GM18519 (cell line): Measurements from ENCODE around the gene LIF.
"Not testable (repeated sequence)": the region's sequence is repeated elsewhere in the genome, so short reads cannot be mapped to it uniquely, and the experiment has no call there.

Experiments used
- ATAC-seq: cut with Tn5 transposase; IDR thresholded peaks from one replicate; pipeline ENCODE4 v1.9.1; 2021; ENCODE audit warnings: mild to moderate bottlenecking, moderate library complexity; ENCODE audit not compliant: unreplicated experiment, low FRiP score

The LIF gene

DNA sequence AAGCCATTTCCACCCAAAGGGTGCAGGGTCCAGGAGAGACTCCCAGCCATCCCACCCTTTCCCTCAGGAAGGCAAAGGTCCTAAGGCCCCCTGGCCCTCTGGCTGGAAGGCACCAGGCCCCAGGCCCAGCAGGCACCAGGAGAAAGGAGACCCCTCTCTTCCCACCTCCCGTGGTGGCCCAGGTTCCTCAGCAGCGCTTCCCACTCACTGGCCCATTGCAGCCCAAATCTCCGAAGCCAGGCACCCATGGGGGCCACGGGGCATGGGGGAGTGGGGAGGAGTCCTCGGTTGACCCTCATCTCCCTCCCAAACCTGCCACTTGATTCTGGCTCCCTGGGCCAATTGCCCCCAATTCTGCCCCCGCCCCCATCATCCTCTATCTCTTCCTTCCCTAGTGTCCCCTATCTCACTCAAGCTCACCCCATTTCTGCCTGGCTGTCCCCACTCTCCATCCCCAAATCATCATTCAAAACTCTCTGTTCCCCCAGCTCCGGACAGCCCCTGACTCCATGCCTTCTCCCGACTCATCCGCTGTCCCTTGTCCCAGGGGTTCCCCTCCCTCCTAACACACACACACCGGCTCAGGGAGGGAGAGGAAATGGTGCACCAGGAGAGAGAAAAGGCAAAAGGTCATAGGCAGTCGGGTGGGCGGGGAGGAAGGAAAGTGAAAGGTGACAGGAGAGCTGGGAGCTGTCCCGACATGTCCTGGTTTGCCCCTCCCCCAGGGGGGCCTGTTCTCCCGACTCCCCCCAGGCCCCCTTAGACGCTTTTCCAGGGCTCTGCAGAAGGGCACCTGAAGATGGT is 1.2 kb downstream of the LIF start:
- no peak for ATAC-seq

DNA sequence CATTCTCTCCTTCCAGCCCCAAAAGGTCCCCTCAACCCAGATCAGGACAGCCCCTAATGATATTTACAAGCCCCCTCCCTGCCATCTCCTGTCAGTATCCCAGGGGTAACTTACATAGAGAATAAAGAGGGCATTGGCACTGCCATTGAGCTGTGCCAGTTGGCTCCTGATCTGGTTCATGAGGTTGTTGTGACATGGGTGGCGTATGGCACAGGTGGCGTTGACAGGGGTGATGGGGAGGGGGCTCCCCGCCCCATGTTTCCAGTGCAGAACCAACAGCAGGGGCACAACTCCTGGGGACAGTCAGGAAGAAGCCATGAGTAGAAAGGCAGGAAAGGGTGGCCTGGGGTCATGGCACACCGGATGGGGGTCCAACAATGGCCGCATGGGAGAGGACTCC is 1.9 kb downstream of the LIF start:
- no peak for ATAC-seq

DNA sequence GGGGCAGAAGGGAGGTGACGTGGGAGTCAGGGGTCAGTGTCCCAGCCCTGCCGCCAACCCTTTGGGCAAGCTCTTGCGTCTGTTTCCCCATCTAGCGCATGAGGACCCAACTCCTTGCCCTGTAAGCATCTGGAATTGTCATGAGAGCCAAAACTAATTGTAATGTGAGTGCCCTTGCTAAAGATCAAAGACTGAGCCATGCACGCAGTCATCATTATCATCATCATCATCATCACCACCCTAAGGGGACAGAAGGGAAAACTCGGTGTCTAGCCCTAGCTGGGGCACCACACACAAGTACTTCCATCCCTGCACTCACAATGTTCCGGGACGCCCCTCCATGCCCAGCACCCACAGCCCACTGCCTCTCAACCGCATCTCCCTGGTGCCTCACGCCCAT is 2.5 kb downstream of the LIF start:
- no peak for ATAC-seq

DNA sequence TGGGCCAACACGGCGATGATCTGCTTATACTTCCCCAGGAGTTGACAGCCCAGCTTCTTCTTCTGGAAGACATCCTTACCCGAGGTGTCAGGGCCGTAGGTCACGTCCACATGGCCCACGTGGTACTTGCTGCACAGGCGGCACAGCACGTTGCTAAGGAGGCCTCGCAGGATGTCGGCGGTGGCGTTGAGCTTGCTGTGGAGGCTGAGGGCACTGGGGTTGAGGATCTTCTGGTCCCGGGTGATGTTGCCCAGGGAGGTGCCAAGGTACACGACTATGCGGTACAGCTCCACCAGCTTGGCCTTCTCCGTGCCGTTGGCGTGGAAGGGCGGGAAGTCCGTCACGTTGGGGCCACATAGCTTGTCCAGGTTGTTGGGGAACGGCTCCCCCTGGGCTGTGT is 2.9 kb downstream of the LIF start:
- ATAC-seq = no peak

DNA sequence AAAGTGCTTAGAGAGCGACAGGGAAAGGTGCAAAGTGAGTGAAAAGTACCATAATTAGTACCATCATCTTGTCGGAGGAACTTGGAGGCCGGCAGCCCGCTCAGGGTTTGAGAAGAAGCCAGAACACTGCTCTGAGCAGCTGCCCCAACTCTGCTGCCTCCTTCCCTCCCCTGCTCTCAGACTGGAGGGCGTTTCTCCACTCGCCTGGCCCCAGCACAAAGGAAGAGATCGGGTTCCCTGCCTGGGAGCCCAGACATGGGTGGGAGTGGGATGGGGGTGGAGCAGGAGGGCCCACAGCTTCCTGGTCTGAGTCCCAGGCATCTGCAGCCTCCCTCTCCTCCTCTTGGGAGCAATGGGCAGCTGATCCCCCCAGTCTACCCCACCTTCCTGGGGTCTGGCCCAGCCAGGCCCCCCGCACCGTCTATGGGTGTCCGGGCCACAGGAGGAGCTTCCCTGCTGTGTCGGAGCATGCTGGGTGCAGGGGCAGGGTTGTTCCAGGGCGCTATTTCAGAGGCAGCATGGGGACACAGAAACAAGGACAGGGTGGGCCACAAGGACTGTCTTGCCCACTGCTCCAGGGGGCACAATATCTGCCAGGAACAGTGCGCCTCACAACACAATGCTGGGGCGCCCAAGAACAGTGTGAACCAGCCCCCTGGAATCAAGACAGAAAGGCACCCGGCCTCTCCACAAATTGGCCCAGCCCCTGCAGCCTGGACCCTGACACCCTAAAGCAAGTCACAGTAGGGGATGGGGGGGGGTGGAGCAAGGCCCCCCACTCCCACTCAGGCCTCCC is 4.8 kb downstream of the LIF start:
- no peak for ATAC-seq

DNA sequence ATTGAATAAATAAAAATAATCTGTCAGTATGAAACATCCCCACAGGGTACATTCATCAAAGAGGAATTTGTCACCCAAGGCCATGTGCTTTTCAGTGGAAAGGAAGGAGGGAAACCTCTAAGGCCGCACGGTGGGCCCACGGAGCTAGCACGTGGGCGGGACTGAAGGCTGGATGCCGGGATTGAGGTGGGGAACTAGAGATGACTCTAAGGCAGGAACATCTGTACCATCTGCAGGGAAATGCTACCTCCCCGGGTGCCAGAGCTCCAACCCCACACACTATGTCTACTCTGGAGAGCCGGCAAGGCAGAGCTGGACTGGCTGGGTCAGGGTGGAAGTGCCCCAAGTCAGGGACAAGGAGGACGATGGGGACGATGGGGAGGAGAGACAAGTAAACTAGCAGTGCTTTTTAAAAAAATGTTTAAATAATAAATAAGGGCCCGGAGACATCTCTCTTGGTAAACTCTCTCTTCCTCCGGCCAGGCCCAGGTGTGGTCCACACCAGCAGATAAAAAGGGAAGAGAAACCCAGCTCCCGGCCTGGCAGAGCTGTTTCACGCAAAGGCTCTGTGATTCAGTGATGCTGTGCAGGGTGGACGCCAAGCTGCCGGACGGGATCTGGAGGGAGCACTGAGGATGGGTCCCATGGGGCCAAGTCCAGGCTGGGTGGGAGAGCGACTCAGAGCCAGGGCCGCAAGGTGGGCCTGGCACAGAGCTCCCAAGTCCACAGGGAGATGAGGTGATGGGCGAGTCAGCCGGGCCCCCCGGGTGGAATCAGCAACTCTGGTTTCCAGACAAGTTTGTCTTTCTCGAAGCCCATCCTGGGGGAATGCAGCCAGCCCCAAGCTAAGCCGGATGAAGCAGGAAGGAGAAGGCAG is 5.8 kb downstream of the LIF start:
- ATAC-seq = no peak

DNA sequence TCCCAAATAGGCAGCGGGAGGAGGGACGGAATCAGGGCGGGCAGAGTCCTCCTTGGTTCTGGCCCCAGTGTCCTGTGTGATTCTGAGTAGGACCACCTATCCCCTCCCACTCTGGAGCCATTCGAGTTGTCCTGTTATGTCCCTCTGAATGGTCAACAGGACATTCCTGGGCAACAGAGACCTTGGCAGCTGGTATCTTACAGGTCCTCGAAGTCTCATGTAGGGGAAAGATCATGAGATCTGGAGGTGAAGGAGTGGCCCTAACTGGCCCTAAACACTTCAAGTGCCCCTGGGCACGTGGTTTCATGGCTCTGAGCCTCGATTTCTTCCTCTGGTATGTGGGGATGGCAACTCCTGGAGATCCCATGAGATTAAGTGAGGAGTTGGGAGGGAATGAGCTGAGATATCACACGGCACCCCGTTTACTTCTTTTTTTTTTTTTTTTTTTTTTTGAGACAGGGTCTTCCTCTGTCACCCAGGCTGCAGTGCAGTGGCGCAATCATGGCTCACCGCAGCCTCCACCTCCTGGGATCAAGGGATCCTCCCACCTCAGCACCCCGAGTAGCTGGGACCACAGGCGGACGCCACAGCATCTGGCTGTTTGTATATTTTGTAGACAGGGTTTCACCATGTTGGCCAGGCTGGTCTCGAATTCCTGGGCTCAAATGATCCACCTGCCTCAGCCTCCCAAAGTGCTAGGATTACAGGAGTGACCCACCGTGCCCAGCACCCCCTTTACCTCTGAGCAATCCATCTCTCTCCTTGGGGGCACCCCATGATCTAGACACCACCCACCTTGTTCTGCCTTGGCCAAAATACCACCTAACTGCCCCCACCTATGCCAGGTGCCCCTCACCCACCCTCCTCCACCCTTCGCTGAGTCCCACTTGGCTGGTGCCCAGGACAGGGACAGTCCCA is 6.8 kb downstream of the LIF start:
- no peak for ATAC-seq

DNA sequence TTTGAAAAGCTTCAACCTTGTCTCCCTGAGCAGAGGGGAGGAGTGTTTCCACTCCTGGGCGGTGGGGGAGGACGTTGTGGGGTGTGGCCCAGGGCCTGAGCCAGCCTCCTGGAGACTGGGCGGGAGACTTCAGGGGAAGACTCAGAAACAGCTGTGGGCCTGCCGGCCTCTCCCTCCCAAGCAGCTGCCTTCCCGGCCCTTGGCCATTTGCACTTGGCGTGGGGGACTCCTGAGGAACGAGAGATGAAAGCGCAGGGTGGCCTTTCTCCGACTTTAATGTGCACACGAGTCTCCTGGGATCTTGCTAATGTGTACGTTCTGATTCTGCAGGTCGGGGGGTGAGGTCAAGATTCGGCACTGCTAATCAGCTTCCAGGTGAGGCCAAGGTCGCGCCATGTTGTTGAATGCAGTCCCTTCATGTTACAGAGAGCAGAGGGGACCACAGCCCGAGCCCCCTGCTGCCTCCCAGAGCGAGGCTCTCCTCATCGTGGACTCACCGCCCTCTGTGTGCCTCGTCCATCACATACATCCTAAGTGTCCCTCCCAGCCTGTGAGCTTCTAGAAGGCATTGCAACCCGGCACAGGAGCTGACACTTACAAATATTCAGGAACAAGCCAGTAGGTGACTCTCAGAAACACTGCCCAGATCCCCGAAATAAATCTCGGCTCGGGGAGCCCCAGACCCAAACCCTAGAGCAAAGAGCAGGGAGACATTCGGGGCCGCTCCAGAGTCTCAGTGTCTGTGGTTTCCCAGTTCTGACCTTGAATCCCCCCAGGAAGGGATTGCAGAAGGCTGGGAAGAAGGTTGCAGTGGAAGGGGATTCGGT is 7.7 kb downstream of the LIF start:
- ATAC-seq = no peak

DNA sequence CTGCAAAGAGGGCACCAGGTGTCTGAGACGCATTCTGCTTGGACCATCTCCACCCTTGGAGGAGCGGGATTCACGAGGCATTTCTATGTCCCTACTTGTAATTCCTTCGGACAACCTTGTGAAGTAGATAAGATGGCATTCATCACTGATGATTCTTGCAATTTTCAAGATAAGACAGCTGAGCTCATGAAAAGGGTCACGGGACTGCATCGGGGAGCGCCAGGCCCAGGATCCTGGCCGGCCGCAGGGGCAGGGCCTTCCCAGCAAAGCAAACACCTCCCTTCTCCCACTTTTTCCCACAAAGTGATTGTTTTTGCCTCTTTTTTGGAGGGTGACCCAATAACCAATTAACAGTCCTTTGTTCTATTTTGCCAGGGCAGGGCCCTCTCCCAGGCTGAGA is 8.4 kb downstream of the LIF start:
- no peak for ATAC-seq

DNA sequence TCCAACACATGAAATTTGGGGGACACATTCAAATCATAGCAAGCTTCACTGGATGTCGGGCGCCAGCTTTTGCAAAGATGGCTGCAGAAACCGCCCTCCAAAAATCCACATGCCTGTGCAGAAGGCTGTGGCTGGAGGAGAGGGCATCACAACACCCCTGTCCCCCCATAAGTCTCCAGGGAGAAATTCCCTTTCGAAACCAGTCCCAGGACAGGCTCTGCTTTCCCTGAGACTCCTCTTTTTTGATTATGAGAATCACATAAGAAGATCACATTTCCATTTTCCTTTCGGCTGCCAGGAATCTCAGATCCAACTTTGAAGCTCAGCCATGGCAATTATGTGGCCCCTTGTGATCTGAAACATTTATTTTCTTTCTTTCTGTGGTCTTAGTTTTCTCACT is 9.7 kb downstream of the LIF start:
- no peak for ATAC-seq

DNA sequence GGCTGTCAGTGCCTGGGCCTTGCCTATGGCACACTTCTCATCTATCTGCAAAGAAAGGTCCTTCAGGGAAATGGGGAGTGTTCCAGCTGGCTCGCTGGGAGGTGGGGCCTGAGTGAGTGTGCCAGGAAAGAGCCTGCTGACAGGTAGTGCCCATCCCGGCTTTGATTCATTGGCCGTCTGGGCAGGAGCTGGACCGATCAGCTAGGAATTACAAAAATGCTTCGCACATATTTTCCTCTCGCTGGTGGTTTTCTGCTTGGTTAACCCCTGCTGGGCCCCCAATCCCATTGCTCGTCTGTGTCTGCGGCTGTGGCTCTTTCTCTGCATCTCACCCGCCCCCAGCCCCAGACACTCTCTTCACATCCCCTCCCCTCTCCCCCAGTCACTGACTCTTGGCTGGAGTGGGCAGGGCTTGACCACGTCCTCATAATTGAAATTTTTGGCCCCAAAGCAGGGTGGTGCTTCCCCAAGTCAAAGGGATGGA is 10.8 kb downstream of the LIF start:
- ATAC-seq = no peak

DNA sequence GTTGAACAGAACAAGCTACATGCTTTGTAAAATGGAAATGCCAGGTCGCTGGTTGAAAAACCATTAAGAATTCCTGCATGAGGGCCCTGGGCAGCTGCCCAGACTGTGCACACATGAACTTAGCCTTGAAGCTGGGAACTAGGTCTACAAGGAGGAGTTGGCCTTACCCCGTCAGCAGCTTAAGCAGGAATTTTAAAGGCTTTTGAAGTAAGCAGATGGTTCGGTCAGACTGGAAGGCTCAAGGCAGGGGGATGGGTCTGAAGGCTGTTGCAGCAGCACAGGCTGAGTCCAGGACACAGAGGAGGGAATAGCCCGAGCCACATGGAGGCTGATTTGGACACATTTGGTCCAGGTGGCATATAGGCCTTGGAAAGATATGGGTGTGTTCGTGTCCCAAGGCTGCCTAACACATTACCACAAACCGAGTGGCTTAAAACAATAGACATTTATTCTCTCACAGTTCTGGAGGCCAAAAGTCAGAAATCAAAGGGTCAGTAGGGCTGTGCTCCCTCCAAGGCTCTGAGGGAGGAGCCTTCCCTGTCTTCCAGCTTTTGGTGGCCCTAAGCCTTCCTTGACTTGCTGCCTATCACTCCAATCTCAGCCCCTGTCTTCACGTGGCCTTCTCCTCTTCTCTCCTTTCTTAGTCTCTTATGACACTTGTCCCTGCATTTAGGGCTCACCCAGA is 11.6 kb downstream of the LIF start:
- no peak for ATAC-seq

DNA sequence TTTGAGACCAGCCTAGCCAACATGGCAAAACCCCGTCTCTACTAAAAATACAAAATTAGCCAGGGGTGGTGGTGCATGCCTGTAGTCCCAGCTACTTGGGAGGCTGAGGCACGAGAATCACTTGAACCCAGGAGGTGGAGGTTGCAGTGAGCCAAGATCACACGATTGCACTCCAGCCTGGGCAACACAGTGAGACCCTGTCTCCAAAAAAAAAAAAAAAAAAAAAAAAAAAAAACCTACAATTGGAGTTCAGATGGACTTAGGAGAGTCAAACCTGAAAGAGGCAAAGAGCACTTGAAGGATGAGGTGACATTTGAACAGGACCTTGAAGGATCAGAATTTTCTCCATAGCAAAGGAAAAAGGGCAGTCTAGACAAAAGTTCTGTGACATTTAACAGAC is 12.2 kb downstream of the LIF start:
- not testable (repeated sequence) for ATAC-seq

DNA sequence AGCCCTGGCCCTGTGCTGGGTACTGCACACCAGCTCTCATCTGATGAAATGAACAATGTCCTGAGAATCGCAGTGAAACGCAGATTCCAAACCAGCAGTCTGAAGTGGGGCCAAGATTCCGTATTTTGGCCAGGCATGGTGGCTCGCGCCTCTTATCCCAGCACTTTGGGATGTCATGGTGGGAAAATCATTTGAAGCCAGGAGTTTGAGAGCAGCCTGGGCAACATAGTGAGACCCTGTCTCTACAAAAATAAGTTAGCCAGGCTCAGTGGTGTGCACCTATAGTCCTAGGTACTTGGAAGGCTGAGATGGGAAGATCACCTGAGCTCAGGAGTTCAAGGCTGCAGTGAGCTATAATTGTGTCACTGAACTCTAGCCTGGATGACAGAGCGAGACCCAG is 13.0 kb downstream of the LIF start:
- ATAC-seq = no peak

DNA sequence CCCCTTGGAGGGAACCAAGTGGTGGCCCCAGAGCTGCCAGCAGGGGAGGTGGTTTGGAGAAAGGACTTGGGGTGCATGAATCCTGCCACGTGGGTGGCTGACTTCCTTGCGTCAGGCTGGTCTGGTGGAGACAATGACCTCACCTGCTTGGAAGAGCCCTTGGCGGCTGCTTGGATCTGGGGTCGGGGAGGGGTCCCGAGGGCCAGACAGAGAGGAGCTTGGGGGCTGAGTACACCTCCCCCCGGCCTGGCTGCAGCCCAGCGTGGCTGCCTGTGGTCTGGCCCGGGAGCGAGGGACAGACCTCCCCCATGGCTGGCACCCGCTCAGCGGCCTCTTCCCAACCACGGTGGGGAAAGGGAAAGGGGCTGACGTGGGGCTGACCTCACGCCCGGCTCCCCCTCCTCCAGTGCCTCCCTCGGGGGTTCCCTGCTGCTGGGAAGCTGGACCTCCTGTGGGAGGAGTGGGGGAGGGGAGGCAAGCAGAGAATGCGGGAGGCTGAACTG is 13.8 kb downstream of the LIF start:
- ATAC-seq = no peak

DNA sequence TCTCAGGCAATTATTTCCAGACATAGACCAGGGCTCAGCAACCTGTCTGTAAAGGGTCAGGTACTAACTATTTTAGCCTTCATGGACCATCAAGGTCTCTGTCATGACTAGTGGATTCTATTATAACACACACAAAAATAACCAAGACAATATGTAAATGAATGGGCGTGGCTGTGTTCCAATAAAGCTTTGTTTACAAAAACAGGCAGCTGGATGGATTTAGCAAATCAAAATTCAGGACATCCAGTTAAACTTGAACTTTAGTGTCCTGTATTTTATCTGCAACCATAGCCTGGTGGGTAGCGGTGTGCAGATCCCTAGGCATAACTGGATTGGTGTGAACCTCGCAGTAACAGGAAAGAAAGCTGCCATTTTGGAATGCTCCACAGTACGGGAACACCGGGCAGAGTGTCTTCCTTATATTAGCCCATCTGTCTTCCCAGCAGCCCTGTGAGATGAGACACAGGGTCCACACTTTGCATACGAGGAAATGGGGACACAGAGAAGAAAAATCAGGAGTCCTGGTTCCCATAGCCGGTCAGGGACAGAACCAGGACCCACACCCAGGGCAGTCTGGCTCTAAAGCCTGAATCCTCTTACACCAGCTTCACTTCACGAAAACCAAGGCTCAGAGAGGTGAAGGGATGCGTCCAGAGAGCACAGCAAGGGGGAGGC is 15.6 kb downstream of the LIF start:
- ATAC-seq = no peak

DNA sequence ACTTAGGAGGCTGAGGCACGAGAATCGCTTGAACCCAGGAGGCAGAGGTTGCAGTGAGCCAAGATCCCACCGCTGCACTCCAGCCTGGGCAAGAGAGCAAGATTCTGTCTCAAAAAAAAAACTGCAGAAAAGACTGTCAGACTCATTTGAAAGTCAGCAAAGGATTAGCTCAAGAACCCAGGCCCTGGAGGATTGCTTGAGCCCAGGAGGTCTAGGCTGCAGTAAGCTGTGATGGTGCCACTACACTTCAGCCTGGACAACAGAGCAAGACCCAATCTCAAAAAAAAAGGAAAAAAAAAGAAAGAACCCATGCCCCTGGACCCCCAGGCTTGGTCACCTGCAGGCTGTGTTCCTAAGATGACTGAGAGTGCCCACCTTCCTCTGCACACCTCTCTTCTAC is 16.2 kb downstream of the LIF start:
- ATAC-seq = no peak
